Measurements from ENCODE around the gene A3GALT2. TPM values are rescaled to one million over a fixed set of nuclear protein-coding genes. Genes with fewer than 3 reads are reported as not detected.

A3GALT2 gene
- total RNA-seq, 1 donor from 2014 or later = not detected

- Histone ChIP-seq H3K27me3 (no peaks in the 10 kb centered on the region), H3K27ac (no peak overlapping the region), H3K4me1 (no peaks in the 10 kb centered on the region), H3K4me3 (no peak overlapping the region), H3K9ac (no peak overlapping the region), H3K9me3 (ENCODE audit: low read depth) (no peaks in the 10 kb centered on the region), H3K4me2 (no peak overlapping the region), H4K20me1 (ENCODE audit: low read depth) (peaks cover 12% of the 10 kb centered on the region), H3K36me3 (peaks cover 3% of the 10 kb centered on the region), H2AFZ (replicated peaks) (no peak overlapping the region), H3K79me2 (ENCODE audit: low read depth) (no peaks in the 10 kb centered on the region), H3F3A (ENCODE audit: low read depth) (no peaks in the 10 kb centered on the region)
- Mint-ChIP-seq H3K4me3 (no peak overlapping the region), H3K4me1 (no peaks in the 10 kb centered on the region), H3K27ac (no peak overlapping the region), H3K9me3 (peaks cover 4% of the 10 kb centered on the region), H3K36me3 (peaks cover 31% of the 10 kb centered on the region), H3K27me3 (ENCODE audit: insufficient read depth, low read depth) (peaks cover 9% of the 10 kb centered on the region)
- no peak for TF ChIP-seq EZH2phosphoT487 (IDR thresholded peaks at IDR 0.05)
- no peak for TF ChIP-seq EZH2 (IDR thresholded peaks at IDR 0.05)
- no peak for TF ChIP-seq CTCF (IDR thresholded peaks at IDR 0.05)
- no peak for DNase-seq (ENCODE audit: low spot score)
Observed at GRCh38 chr1:33289858-33290154, 31.1 kb downstream of the A3GALT2 start.

- H3K27ac ChIP-seq = no peak overlapping the region
- H4K20me1 ChIP-seq (ENCODE audit: low read depth) = peaks cover 8% of the 10 kb centered on the region
- H3K9me3 ChIP-seq (ENCODE audit: low read depth) = no peaks in the 10 kb centered on the region
- no peak overlapping the region for H3K9ac ChIP-seq
- Mint-ChIP-seq H3K9me3 (peaks cover 4% of the 10 kb centered on the region), H3K4me3 (no peak overlapping the region), H3K4me1 (no peaks in the 10 kb centered on the region), H3K27me3 (ENCODE audit: insufficient read depth, low read depth) (peaks cover 8% of the 10 kb centered on the region), H3K27ac (peak overlapping the region; percentile 65), H3K36me3 (peaks cover 35% of the 10 kb centered on the region)
- no peaks in the 10 kb centered on the region for H3K4me1 ChIP-seq
- no peak overlapping the region for H3K4me3 ChIP-seq
- no peak for DNase-seq (ENCODE audit: low spot score)
- H3K79me2 ChIP-seq (ENCODE audit: low read depth) = no peaks in the 10 kb centered on the region
- no peak overlapping the region for H3K4me2 ChIP-seq
- no peak for TF ChIP-seq EZH2phosphoT487 (IDR thresholded peaks at IDR 0.05)
- TF ChIP-seq CTCF (IDR thresholded peaks at IDR 0.05) = no peak
- no peak for TF ChIP-seq EZH2 (IDR thresholded peaks at IDR 0.05)
- H2AFZ ChIP-seq (replicated peaks) = no peak overlapping the region
- H3F3A ChIP-seq (ENCODE audit: low read depth) = no peaks in the 10 kb centered on the region
- H3K36me3 ChIP-seq = peaks cover 3% of the 10 kb centered on the region
- no peaks in the 10 kb centered on the region for H3K27me3 ChIP-seq
Observed at GRCh38 chr1:33288976-33289857, 31.7 kb downstream of the A3GALT2 start.

- peaks cover 8% of the 10 kb centered on the region for H3K27me3 Mint-ChIP-seq (ENCODE audit: insufficient read depth, low read depth)
- H2AFZ ChIP-seq (replicated peaks) = no peak overlapping the region
- no peak overlapping the region for H3K4me3 Mint-ChIP-seq
Observed at GRCh38 chr1:33287317-33287716, 33.6 kb downstream of the A3GALT2 start.

More at GRCh38 chr1:33287317-33287716, 33.6 kb downstream of the A3GALT2 start:
- Histone ChIP-seq H3K4me2 (no peak overlapping the region), H3K9ac (no peak overlapping the region), H3K27me3 (no peaks in the 10 kb centered on the region), H3F3A (ENCODE audit: low read depth) (no peaks in the 10 kb centered on the region), H3K9me3 (ENCODE audit: low read depth) (no peaks in the 10 kb centered on the region), H3K4me1 (no peaks in the 10 kb centered on the region), H3K4me3 (no peak overlapping the region), H4K20me1 (ENCODE audit: low read depth) (no peaks in the 10 kb centered on the region), H3K79me2 (ENCODE audit: low read depth) (no peaks in the 10 kb centered on the region), H3K36me3 (peaks cover 3% of the 10 kb centered on the region), H3K27ac (no peak overlapping the region)
- Mint-ChIP-seq H3K4me1 (no peaks in the 10 kb centered on the region), H3K36me3 (peaks cover 34% of the 10 kb centered on the region), H3K27ac (no peak overlapping the region), H3K9me3 (peaks cover 4% of the 10 kb centered on the region)
- TF ChIP-seq EZH2 (IDR thresholded peaks at IDR 0.05) = no peak
- no peak for TF ChIP-seq CTCF (IDR thresholded peaks at IDR 0.05)
- TF ChIP-seq EZH2phosphoT487 (IDR thresholded peaks at IDR 0.05) = no peak
- DNase-seq (ENCODE audit: low spot score) = no peak
